Hematopoietic multipotent progenitor cell treated with erythropoietin and hydrocortisone succinate and interleukin-3 and kit ligand, for 8 days (in vitro differentiated cells): Measurements from ENCODE around the gene MFSD6.
"Not testable (repeated sequence)": the region's sequence is repeated elsewhere in the genome, so short reads cannot be mapped to it uniquely, and the experiment has no call there.

ENCODE experiments used
- DNase-seq: peaks from one replicate; pipeline ENCODE4 v3.0.0-alpha.2; 2015

Gene MFSD6

DNA sequence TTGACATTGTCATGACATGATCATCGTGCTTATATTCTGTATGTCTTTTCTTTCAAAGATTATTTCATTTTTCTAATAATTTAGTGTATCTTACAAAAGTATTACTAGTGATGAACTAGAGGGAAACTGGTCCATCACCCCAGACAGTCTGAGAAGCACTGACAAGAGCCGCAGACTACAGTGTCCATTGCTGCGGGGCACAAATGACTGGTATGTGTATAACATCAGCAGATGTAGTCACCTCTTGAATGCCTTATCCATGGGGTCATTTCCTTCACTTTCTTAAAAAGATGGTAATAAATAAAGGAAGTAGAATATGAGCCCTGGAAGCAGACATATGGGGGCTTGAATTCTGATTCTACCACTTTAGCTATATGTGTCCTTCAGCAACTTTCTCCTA is 96.8 kb downstream of the MFSD6 start:
- no peak for DNase-seq

DNA sequence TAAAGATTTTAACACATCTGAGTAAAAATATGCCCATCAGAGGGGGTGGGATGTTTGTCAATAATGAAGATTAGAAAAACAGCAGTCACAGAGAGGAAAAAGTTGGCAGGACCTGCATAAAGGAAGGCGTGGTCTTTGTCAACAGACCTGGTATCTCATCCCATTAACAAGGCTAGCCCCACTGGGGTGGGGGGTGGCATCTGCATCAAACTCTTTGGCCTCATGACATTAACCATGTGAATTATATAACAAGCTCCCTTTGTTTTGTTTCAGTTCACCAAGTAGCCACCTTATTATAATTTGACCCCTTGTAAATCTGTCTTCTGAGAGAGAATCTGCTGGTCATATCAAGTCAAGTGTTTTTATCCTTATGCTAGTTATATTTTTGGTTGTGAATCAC is 97.5 kb downstream of the MFSD6 start:
- DNase-seq = peak; percentile 8

DNA sequence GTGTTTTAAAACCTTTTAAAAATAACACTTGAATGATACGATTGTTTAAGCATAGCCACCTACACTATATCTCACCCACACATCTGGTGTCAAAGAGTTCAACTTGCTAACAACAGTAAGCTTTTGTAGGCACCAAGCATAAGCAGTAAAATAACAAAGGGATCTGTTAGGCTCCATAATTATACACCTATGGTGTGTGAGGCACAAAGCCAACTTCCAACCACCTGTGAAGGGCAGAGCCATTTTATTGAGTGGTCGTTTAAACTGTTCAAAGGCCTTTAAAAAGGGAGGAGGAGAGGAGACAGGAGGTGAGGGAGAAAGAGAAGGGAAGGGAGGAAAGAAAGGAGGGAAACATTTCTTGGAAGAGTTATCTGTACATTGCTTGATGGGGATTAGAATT is 98.5 kb downstream of the MFSD6 start:
- DNase-seq = no peak

GRCh38 chr2:190507135-190507534 is 99.0 kb downstream of the MFSD6 start:
- DNase-seq = no peak

DNA sequence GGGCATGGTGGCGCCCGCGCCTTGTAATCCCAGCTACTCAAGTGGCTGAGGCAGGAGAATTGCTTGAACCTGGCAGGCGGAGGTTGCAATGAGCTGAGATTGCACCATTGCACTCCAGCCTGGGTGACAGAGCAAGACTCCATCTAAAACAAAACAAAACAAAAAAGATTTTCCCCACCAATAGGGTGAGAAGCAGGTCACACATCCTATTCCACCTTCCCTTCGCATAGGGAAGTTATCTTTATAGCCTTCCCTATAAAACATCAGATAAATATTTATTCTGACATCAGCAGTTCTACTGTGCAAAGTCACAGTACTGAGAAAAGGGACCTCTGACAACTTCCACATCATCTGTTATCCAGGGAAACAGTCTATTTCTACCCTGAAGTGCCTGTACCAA is 101.7 kb downstream of the MFSD6 start:
- DNase-seq = not testable (repeated sequence)

GRCh38 chr2:190511104-190511503 is 102.9 kb downstream of the MFSD6 start:
- DNase-seq = peak; percentile 63

- no peak for DNase-seq
Measured at GRCh38 chr2:190512539-190513095, 104.5 kb downstream of the MFSD6 start.

- DNase-seq = no peak
Measured at GRCh38 chr2:190513877-190514276, 105.7 kb downstream of the MFSD6 start.

GRCh38 chr2:190514676-190515075 is 106.5 kb downstream of the MFSD6 start:
- DNase-seq = no peak

DNA sequence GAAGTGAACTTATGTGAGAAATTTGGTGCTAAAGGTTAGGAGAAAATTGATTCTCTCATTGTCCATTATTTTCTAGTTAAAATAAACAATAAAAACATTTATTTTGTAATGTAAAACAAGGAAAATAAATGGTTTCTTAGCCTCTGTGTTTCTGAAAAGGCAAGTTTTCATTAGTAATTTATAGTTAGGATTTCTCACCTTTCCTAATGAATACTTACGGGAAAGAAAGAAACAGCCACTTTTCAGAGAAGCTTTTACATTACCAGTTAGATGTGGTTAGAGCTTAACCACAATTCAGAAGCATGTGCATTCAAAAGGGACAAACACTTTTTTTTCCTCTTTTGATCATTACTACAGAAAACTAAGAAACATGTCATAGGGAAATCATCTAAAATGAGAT is 107.5 kb downstream of the MFSD6 start:
- peak; percentile 14 for DNase-seq

- no peak for DNase-seq
Measured at GRCh38 chr2:190517468-190517867, 109.3 kb downstream of the MFSD6 start.

- DNase-seq = no peak
Measured at GRCh38 chr2:190519975-190520767, 112.0 kb downstream of the MFSD6 start.

DNA sequence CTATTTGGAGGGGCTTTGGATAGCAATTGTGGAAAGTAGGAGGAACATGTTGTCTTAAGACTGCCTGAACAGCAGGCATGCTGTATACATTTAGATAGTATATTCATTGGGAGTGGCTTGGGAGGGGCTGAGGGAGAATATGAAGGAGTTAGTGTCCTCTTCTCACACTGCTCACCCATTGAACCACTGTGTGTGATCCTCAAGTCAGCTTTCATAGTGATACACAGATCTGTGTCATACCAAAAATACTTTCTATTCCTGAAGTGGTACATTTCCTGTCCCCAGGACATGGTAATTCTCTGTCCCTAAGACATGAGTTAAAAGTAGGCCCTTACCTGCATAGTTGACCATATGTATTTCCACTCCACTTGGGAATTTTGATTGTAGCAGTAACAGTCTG is 116.8 kb downstream of the MFSD6 start:
- no peak for DNase-seq

- DNase-seq = no peak
Measured at GRCh38 chr2:190526105-190526750, 118.1 kb downstream of the MFSD6 start.

GRCh38 chr2:190527214-190527613 is 119.1 kb downstream of the MFSD6 start:
- DNase-seq = no peak

- DNase-seq = no peak
Measured at GRCh38 chr2:190527918-190528317, 119.8 kb downstream of the MFSD6 start.

DNA sequence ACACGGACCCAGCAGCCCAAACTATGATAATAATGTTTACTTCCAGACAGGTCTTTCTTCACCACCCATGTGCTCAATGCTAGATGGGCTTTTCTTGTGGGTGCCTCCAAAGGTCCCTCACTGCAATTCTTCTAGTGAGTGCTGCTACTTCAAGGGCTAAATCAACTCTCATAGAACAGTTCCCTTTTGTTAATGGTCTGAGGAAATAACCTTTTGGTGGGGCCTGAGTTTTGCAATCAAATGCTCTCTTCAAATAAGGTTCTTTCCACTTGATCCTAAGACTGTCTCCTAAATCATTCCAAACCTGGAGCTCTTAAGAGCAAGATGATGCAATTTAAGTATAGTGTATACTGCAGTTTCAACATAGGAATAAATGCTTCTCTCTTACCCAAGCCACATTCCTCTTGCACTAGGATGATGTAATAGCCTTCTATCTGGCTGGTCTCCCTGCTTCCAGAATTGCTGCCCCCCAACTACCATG is 120.4 kb downstream of the MFSD6 start:
- no peak for DNase-seq

- DNase-seq = no peak
Measured at GRCh38 chr2:190529486-190530247, 121.5 kb downstream of the MFSD6 start.

- DNase-seq = peak; percentile 27
Measured at GRCh38 chr2:190530248-190530900, 122.2 kb downstream of the MFSD6 start.

DNA sequence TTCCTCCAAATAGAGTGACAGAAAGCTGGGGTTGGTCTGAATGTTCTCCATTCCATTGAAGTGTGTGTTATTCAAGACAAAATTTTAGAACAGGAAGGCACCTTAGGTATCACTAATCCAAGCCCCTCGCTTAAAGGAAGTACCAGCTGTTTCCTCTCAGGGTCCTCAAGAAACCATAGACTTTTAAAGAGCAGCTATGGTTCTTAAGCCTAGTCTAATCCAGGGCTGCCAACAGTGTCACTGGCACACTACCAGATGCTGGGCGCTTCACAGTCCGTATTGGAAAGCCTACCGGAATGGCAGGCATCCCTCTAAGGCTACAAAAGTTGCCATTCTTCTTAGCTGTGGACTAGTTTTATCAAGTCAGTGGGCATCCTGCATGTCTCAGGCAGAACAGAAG is 124.4 kb downstream of the MFSD6 start:
- peak; percentile 14 for DNase-seq

GRCh38 chr2:190533175-190533967 is 125.2 kb downstream of the MFSD6 start:
- peak; percentile 55 for DNase-seq

DNA sequence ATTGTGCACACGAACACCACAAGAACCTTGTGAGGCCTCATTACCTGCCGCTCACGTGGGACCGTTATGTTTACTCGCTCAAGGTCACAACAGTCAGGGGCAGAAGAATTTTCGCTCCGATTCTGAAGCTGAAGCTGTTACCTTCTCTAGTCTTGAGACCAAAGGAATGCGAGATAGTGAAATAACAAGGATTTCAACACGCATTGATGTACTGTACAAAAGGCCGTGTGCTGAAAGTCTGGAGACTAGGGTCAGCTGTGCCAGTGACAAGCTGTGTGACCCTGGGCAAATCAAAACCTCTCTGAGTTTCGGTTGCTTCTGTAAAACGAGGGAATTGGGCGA is 125.8 kb downstream of the MFSD6 start:
- DNase-seq = no peak
